Transverse colon (tissue), 4 donors: ENCODE data around the gene COBLL1.

Experiments used
- POLR2A ChIP-seq: fragments of 450-650 bp; IDR thresholded peaks from one replicate; pipeline ENCODE4 v1.6.1; 2016; ENCODE audit warnings: antibody characterized with exemption, mild to moderate bottlenecking, moderate library complexity
- POLR2AphosphoS5 ChIP-seq, 3 donors: sonication (generic); formaldehyde crosslinking; IDR thresholded peaks; one replicate each; pipeline ENCODE4 v1.6.1; 2016; ENCODE audit warnings: antibody characterized with exemption in 3 of 3
- TF ChIP-seq, protein P1 (sequence below), 5 experiments: fragments of 200-600 bp in 3 of 5; fragments of 450-650 bp in 2 of 5; sonication (generic) in 3 of 5; IDR thresholded peaks; 1 replicate in 2 of 5; 2 replicates in 3 of 5; pipeline ENCODE4 v1.5.1; 2016 to 2017; ENCODE audit warnings: antibody characterized with exemption in 5 of 5, inconsistent platforms in 3 of 5, mild to moderate bottlenecking in 2 of 5, moderate library complexity in 1 of 5

- TF ChIP-seq, protein P1, sequence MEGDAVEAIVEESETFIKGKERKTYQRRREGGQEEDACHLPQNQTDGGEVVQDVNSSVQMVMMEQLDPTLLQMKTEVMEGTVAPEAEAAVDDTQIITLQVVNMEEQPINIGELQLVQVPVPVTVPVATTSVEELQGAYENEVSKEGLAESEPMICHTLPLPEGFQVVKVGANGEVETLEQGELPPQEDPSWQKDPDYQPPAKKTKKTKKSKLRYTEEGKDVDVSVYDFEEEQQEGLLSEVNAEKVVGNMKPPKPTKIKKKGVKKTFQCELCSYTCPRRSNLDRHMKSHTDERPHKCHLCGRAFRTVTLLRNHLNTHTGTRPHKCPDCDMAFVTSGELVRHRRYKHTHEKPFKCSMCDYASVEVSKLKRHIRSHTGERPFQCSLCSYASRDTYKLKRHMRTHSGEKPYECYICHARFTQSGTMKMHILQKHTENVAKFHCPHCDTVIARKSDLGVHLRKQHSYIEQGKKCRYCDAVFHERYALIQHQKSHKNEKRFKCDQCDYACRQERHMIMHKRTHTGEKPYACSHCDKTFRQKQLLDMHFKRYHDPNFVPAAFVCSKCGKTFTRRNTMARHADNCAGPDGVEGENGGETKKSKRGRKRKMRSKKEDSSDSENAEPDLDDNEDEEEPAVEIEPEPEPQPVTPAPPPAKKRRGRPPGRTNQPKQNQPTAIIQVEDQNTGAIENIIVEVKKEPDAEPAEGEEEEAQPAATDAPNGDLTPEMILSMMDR (IDR thresholded peaks at IDR 0.05), result no peak
- TF ChIP-seq POLR2AphosphoS5 (IDR thresholded peaks at IDR 0.05) (no peak), POLR2A (no peak)
Observed at GRCh38 chr2:164813535-164813934, 28.1 kb downstream of the COBLL1 start.
